ENCODE results near the gene TMEM126A.

- no peak for TF ChIP-seq POLR2A (IDR thresholded peaks at IDR 0.05)
- no peak for TF ChIP-seq CTCF (IDR thresholded peaks at IDR 0.05)
- peak in 2 of 3 donors; percentile 16 to 48 for TF ChIP-seq POLR2AphosphoS5 (IDR thresholded peaks at IDR 0.05)
- TF ChIP-seq EP300 (IDR thresholded peaks at IDR 0.05; ENCODE audit: low read depth), result no peak
Observed at GRCh38 chr11:85627332-85627997, 20.3 kb upstream of the TMEM126A start, which contains the start of gene DLG2.
